ACC112 (cell line): ENCODE data around the gene NKX2-3.

Experiments used
- H2AFZ ChIP-seq: fragments of 200-600 bp; sonication (generic); one replicate; pipeline ENCODE4 v1.6.0; 2017; ENCODE audit warnings: antibody characterized with exemption, low read length; ENCODE audit not compliant: unreplicated experiment
- H3K27ac ChIP-seq: fragments of 200-600 bp; sonication (generic); 2 replicates; pipeline ENCODE4 v1.5.1; 2014; ENCODE audit warnings: low read depth, mild to moderate bottlenecking, antibody characterized with exemption, low read length, moderate library complexity
- H3K27me3 ChIP-seq: fragments of 200-600 bp; sonication (generic); 2 replicates; pipeline ENCODE4 v1.6.1; 2014; ENCODE audit warnings: mild to moderate bottlenecking, antibody characterized with exemption, low read length, moderate library complexity, mixed read lengths; ENCODE audit not compliant: insufficient read depth
- H3K36me3 ChIP-seq: fragments of 200-600 bp; sonication (generic); 2 replicates; pipeline ENCODE4 v1.6.1; 2016; ENCODE audit warnings: mild to moderate bottlenecking, antibody characterized with exemption, low read length, moderate library complexity, mixed read lengths; ENCODE audit not compliant: insufficient read depth
- H3K4me1 ChIP-seq: fragments of 200-600 bp; sonication (generic); one replicate; pipeline ENCODE4 v1.6.1; 2016; ENCODE audit warnings: low read length, mixed read lengths; ENCODE audit not compliant: insufficient read depth, unreplicated experiment, control insufficient read depth
- H3K4me3 ChIP-seq: fragments of 200-600 bp; sonication (generic); 2 replicates; pipeline ENCODE4 v1.5.1; 2014; ENCODE audit warnings: mild to moderate bottlenecking, low read depth, low read length
- H3K79me2 ChIP-seq: fragments of 200-600 bp; sonication (generic); one replicate; pipeline ENCODE4 v1.6.0; 2016; ENCODE audit warnings: low read length; ENCODE audit not compliant: control insufficient read depth, unreplicated experiment, insufficient read depth

The NKX2-3 gene

GRCh38 chr10:99527526-99528493, 4.9 kb upstream of the NKX2-3 start:
- Histone ChIP-seq H3K79me2 (no peaks in the 10 kb centered on the region), H3K4me3 (no peak overlapping the region), H3K4me1 (no peaks in the 10 kb centered on the region), H3K36me3 (no peaks in the 10 kb centered on the region), H2AFZ (no peak overlapping the region), H3K27ac (no peak overlapping the region), H3K27me3 (peaks cover 99% of the 10 kb centered on the region)

GRCh38 chr10:99528494-99529441, 4.0 kb upstream of the NKX2-3 start:
- no peaks in the 10 kb centered on the region for H3K79me2 ChIP-seq
- H2AFZ ChIP-seq = no peak overlapping the region
- H3K4me3 ChIP-seq = no peak overlapping the region
- H3K27ac ChIP-seq = no peak overlapping the region
- H3K36me3 ChIP-seq = no peaks in the 10 kb centered on the region
- H3K4me1 ChIP-seq = no peaks in the 10 kb centered on the region
- H3K27me3 ChIP-seq = peaks cover 99% of the 10 kb centered on the region

GRCh38 chr10:99529591-99530107, 3.1 kb upstream of the NKX2-3 start:
- Histone ChIP-seq H3K4me1 (no peaks in the 10 kb centered on the region), H3K79me2 (no peaks in the 10 kb centered on the region), H3K27me3 (peaks cover 99% of the 10 kb centered on the region), H3K36me3 (no peaks in the 10 kb centered on the region), H2AFZ (no peak overlapping the region), H3K4me3 (no peak overlapping the region), H3K27ac (no peak overlapping the region)

- Histone ChIP-seq H3K4me3 (no peak overlapping the region), H2AFZ (no peak overlapping the region), H3K36me3 (no peaks in the 10 kb centered on the region), H3K79me2 (no peaks in the 10 kb centered on the region), H3K27me3 (peaks cover 99% of the 10 kb centered on the region), H3K27ac (no peak overlapping the region), H3K4me1 (no peaks in the 10 kb centered on the region)
Observed at GRCh38 chr10:99530108-99531025, 2.4 kb upstream of the NKX2-3 start.

- no peak overlapping the region for H3K4me3 ChIP-seq
- H3K27ac ChIP-seq = no peak overlapping the region
- no peaks in the 10 kb centered on the region for H3K36me3 ChIP-seq
- no peak overlapping the region for H2AFZ ChIP-seq
- no peaks in the 10 kb centered on the region for H3K4me1 ChIP-seq
- no peaks in the 10 kb centered on the region for H3K79me2 ChIP-seq
- H3K27me3 ChIP-seq = peaks cover 100% of the 10 kb centered on the region
Observed at GRCh38 chr10:99531026-99531695, 1.6 kb upstream of the NKX2-3 start.

GRCh38 chr10:99531696-99532593, 797 bp upstream of the NKX2-3 start:
- H3K4me3 ChIP-seq = no peak overlapping the region
- H3K79me2 ChIP-seq = no peaks in the 10 kb centered on the region
- no peaks in the 10 kb centered on the region for H3K36me3 ChIP-seq
- peaks cover 100% of the 10 kb centered on the region for H3K27me3 ChIP-seq
- no peak overlapping the region for H2AFZ ChIP-seq
- no peaks in the 10 kb centered on the region for H3K4me1 ChIP-seq
- H3K27ac ChIP-seq = no peak overlapping the region

- Histone ChIP-seq H3K27ac (no peak overlapping the region), H3K36me3 (no peaks in the 10 kb centered on the region), H3K4me3 (no peak overlapping the region), H2AFZ (no peak overlapping the region), H3K4me1 (no peaks in the 10 kb centered on the region), H3K79me2 (no peaks in the 10 kb centered on the region), H3K27me3 (peaks cover 99% of the 10 kb centered on the region)
Observed at GRCh38 chr10:99533496-99534449, 1.0 kb downstream of the NKX2-3 start.

- Histone ChIP-seq H3K4me1 (no peaks in the 10 kb centered on the region), H3K36me3 (no peaks in the 10 kb centered on the region), H3K4me3 (peak overlapping the region; percentile 39; the same call in 1 of the 2 replicates), H3K27ac (no peak overlapping the region), H2AFZ (no peak overlapping the region), H3K27me3 (peaks cover 99% of the 10 kb centered on the region), H3K79me2 (no peaks in the 10 kb centered on the region)
Observed at GRCh38 chr10:99534450-99534938, 1.8 kb downstream of the NKX2-3 start.
